Pons (tissue), 1 donor: ENCODE measurements around the gene SYNPO.
A peak's percentile ranks its signal among the peaks of the same experiment; 100 is the strongest.

Experiments
- DNase-seq: peaks from one replicate; pipeline ENCODE4 v3.0.0-alpha.2; 2016; ENCODE audit warnings: low spot score

SYNPO gene

GRCh38 chr5:150640311-150641005, at the start of gene SYNPO:
TSS of gene SYNPO (plus strand) at chr5:150640660. CDS start at chr5:150648276, 7,616 bp downstream.
- DNase-seq: no peak

GRCh38 chr5:150590979-150591695, 49.3 kb upstream of the SYNPO start:
- DNase-seq: peak; percentile 17

GRCh38 chr5:150593593-150593992, 46.9 kb upstream of the SYNPO start:
- no peak for DNase-seq

- DNase-seq: peak; percentile 12
Observed at GRCh38 chr5:150593996-150594395, 46.5 kb upstream of the SYNPO start.

- DNase-seq: no peak
Observed at GRCh38 chr5:150595466-150596031, 44.9 kb upstream of the SYNPO start.

- DNase-seq: no peak
Observed at GRCh38 chr5:150596313-150596712, 44.1 kb upstream of the SYNPO start.

- no peak for DNase-seq
Observed at GRCh38 chr5:150596826-150597225, 43.6 kb upstream of the SYNPO start.

GRCh38 chr5:150598006-150598405, 42.5 kb upstream of the SYNPO start:
- DNase-seq: no peak

GRCh38 chr5:150598821-150599273, 41.6 kb upstream of the SYNPO start:
- no peak for DNase-seq

GRCh38 chr5:150599281-150599680, 41.2 kb upstream of the SYNPO start:
- DNase-seq: no peak

- peak; percentile 23 for DNase-seq
Observed at GRCh38 chr5:150599917-150600511, 40.4 kb upstream of the SYNPO start.

- DNase-seq: no peak
Observed at GRCh38 chr5:150600616-150601490, 39.6 kb upstream of the SYNPO start.

GRCh38 chr5:150601491-150602345, 38.7 kb upstream of the SYNPO start:
- DNase-seq: no peak

GRCh38 chr5:150603052-150603451, 37.4 kb upstream of the SYNPO start:
- no peak for DNase-seq

GRCh38 chr5:150603491-150603890, 37.0 kb upstream of the SYNPO start:
- no peak for DNase-seq

- no peak for DNase-seq
Observed at GRCh38 chr5:150604010-150604409, 36.5 kb upstream of the SYNPO start.

GRCh38 chr5:150604894-150605440, 35.5 kb upstream of the SYNPO start:
- no peak for DNase-seq

GRCh38 chr5:150605546-150605945, 34.9 kb upstream of the SYNPO start:
- DNase-seq: no peak

- no peak for DNase-seq
Observed at GRCh38 chr5:150606476-150606875, 34.0 kb upstream of the SYNPO start.

- DNase-seq: no peak
Observed at GRCh38 chr5:150607105-150607504, 33.4 kb upstream of the SYNPO start.
